T-cell (primary cell): ENCODE data around the gene SPOCK3. TPM values are rescaled to one million over a fixed set of nuclear protein-coding genes. Genes with fewer than 3 reads are reported as not detected.
"Not testable (repeated sequence)": the region's sequence is repeated elsewhere in the genome, so short reads cannot be mapped to it uniquely, and the experiment has no call there.

ENCODE experiments used
- ATAC-seq, 4 experiments: fragments of 200-7000 bp in 3 of 4; fragments of 150-1000 bp in 1 of 4; cut with Tn5 transposase; replicated peaks in 1 of 4; 1 replicate in 3 of 4; 2 replicates in 1 of 4; pipeline ENCODE4 v1.10.0; 2021; ENCODE audit warnings: moderate library complexity in 3 of 4, mild to moderate bottlenecking in 2 of 4, moderate number of reproducible peaks in 1 of 4
- CTCF ChIA-PET, 2 donors: fragments of 300-600 bp; sonication (Branson Sonifier 250); formaldehyde crosslinking; loops; one replicate each; lab custom pipeline; 2022; ENCODE audit warnings: antibody characterized with exemption in 2 of 2; lab: Charles Lee
- POLR2A ChIA-PET, 2 donors: fragments of 300-600 bp; sonication (Branson Sonifier 250); formaldehyde crosslinking; loops; one replicate each; lab custom pipeline; 2022; ENCODE audit warnings: antibody characterized with exemption in 2 of 2; lab: Charles Lee
- DNase-seq, 35 experiments: peaks; one replicate each; pipeline versions ENCODE4 v3.0.0 to v3.0.0-alpha.2; 2013 to 2023
- H3K27ac ChIP-seq: one replicate; pipeline ENCODE4 v1.5.1; 2013; ENCODE audit warnings: low read length
- H3K27me3 ChIP-seq, 2 experiments: replicated peaks in 1 of 2; 1 replicate in 1 of 2; 2 replicates in 1 of 2; pipeline versions ENCODE4 v1.6.1 to v1.7.0; 2013; ENCODE audit warnings: low read length in 1 of 2, mixed read lengths in 1 of 2; ENCODE audit not compliant: control insufficient read depth in 2 of 2, insufficient read depth in 2 of 2; ENCODE audit errors: extremely low read depth in 1 of 2
- H3K36me3 ChIP-seq, 2 donors: 1 replicate in 1 of 2; 2 replicates in 1 of 2; pipeline versions ENCODE4 v1.6.1 to v1.7.0; 2013; ENCODE audit warnings: low read length in 1 of 2; ENCODE audit not compliant: control insufficient read depth in 2 of 2, insufficient read depth in 1 of 2; ENCODE audit errors: extremely low read depth in 1 of 2
- H3K4me1 ChIP-seq, 2 experiments: 1 replicate in 1 of 2; 2 replicates in 1 of 2; pipeline versions ENCODE4 v1.6.1 to v1.7.0; 2013; ENCODE audit warnings: low read length in 2 of 2, mixed read lengths in 1 of 2; ENCODE audit not compliant: insufficient read depth in 2 of 2, control insufficient read depth in 1 of 2; ENCODE audit errors: extremely low read depth in 1 of 2
- H3K4me3 ChIP-seq, 2 donors: 1 replicate in 1 of 2; 2 replicates in 1 of 2; pipeline versions ENCODE4 v1.5.1 to v1.7.0; 2013; ENCODE audit warnings: mild to moderate bottlenecking in 2 of 2, low read length in 1 of 2, moderate library complexity in 1 of 2; ENCODE audit not compliant: control insufficient read depth in 1 of 2; ENCODE audit errors: extremely low read depth in 1 of 2
- H3K9me3 ChIP-seq: 2 replicates; pipeline ENCODE4 v1.7.0; 2013
- H3K27ac Mint-ChIP-seq, 2 donors: one replicate each; pipeline ENCODE4 v1.8.0; 2020 to 2021; ENCODE audit warnings: mild to moderate bottlenecking in 2 of 2, mixed read lengths in 2 of 2
- H3K27me3 Mint-ChIP-seq, 2 donors: one replicate each; pipeline ENCODE4 v1.8.0; 2021 to 2022; ENCODE audit warnings: mixed read lengths in 2 of 2
- H3K36me3 Mint-ChIP-seq: one replicate; pipeline ENCODE4 v1.8.0; 2021; ENCODE audit warnings: mixed read lengths
- H3K4me1 Mint-ChIP-seq, 3 donors: one replicate each; pipeline ENCODE4 v1.8.0; 2020 to 2022; ENCODE audit warnings: mixed read lengths in 3 of 3, mild to moderate bottlenecking in 1 of 3
- H3K4me3 Mint-ChIP-seq, 3 donors: one replicate each; pipeline ENCODE4 v1.8.0; 2020 to 2022; ENCODE audit warnings: mild to moderate bottlenecking in 3 of 3, mixed read lengths in 3 of 3, moderate library complexity in 3 of 3
- H3K9me3 Mint-ChIP-seq, 3 donors: one replicate each; pipeline ENCODE4 v1.8.0; 2020 to 2022; ENCODE audit warnings: mixed read lengths in 3 of 3
- WGBS: methylation state at CpG from one replicate; pipeline ENCODE4 v1.1.5; 2013; ENCODE audit warnings: missing lambda C conversion rate; ENCODE audit not compliant: insufficient coverage; 5-methylcytosine and 5-hydroxymethylcytosine counted together
- total RNA-seq, 35 experiments: library from RNA in 6 of 35; stranded (reverse) in 6 of 35; fragments of 120-200 nt in 1 of 35; gene quantifications; one replicate each; pipeline versions ENCODE4 v1.2.1 to v1.2.4 and lab custom pipeline; 2013 to 2026

SPOCK3 gene
- total RNA-seq, 5 donors from 2014 or later (not counting 1 experiment from before 2014, with no cell fraction given), result not detected

DNA sequence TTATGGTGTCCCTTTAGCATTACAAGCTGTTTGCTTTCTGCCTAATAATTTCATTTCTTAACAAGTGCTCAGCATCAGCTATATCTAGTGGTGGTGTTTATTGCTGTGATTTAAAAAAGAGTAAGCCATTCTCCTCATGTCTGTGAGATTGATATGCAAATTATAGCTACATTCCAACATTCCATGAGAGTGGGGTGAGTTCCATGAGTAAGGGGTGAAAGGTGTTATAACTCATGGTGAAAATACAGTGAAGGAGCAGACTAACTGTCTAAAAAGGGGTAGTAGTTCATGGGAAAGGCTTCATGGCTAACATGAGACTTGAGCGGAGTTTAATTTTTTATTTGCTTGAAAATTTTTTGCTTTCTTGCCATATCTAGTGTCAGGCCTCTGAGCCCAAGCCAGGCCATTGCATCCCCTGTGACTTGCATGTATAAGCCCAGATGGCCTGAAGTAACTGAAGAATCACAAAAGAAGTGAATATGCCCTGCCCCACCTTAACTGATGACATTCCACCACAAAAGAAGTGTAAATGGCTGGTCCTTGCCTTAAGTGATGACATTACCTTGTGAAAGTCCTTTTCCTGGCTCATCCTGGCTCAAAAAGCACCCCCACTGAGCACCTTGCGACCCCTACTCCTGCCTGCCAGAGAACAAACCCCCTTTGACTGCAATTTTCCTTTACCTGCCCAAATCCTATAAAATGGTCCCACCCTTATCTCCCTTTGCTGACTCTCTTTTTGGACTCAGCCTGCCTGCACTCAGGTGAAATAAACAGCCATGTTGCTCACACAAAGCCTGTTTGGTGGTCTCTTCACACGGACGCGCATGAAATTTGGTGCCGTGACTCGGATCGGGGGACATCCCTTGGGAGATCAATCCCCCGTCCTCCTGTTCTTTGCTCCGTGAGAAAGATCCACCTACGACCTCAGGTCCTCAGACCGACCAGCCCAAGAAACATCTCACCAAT, 518.3 kb downstream of the SPOCK3 start:
- H3K36me3 ChIP-seq, H3K36me3 Mint-ChIP-seq, H3K4me3 ChIP-seq, H3K4me1 Mint-ChIP-seq, POLR2A ChIA-PET, H3K4me3 Mint-ChIP-seq, H3K4me1 ChIP-seq, H3K27ac ChIP-seq, DNase-seq, H3K9me3 ChIP-seq, ATAC-seq, CTCF ChIA-PET, H3K27me3 ChIP-seq, H3K27ac Mint-ChIP-seq, H3K27me3 Mint-ChIP-seq: not testable (repeated sequence)
- peaks cover 19 to 32% (median 30%) of the 10 kb centered on the region in 3 donors for H3K9me3 Mint-ChIP-seq
- WGBS, result 69% methylated on average over 7 of the region's 12 CpGs

DNA sequence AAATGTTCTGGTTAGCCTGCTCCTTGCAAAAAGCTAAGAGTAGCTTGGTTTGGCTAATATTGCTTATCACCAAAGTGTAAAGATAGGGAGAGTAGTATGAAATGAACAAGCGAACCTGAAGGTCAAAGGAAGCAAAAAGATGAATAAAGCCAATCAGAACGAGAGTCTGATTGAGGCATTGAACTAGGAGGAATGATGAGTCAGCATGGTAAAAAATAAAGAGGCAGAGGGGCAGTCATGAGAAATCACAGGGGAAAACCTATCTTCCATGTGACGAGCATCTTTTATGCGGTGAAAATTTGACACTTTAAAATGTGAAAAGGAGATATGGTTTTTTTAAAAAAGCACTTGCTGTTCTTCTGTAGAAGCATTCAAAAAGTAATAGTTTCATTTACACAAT, 533.7 kb downstream of the SPOCK3 start:
- H3K4me1 ChIP-seq, result no peaks in the 10 kb centered on the region
- no peak for DNase-seq
- no peaks in the 10 kb centered on the region for H3K9me3 ChIP-seq
- H3K4me3 ChIP-seq, result no peak overlapping the region
- Mint-ChIP-seq H3K27ac (no peak overlapping the region), H3K4me3 (no peak overlapping the region), H3K27me3 (no peaks in the 10 kb centered on the region), H3K4me1 (no peaks in the 10 kb centered on the region), H3K9me3 (peaks cover 19 to 31% (median 30%) of the 10 kb centered on the region in 3 donors), H3K36me3 (no peaks in the 10 kb centered on the region)
- CTCF ChIA-PET, result no interaction called here
- POLR2A ChIA-PET, result no interaction called here
- no peak overlapping the region for H3K27ac ChIP-seq
- H3K36me3 ChIP-seq, result no peaks in the 10 kb centered on the region
- no peak for ATAC-seq
- WGBS, result 78% methylated on average over 3 of the region's 4 CpGs
- H3K27me3 ChIP-seq, result no peaks in the 10 kb centered on the region

GRCh38 chr4:166688835-166689234, 545.5 kb downstream of the SPOCK3 start:
- H3K27me3 Mint-ChIP-seq, result no peaks in the 10 kb centered on the region
- peaks cover 0 to 7% (median 4%) of the 10 kb centered on the region in 3 donors for H3K9me3 Mint-ChIP-seq
- H3K27ac Mint-ChIP-seq, result no peak overlapping the region
- 60% methylated on average over 1 of the region's 2 CpGs for WGBS
- H3K36me3 Mint-ChIP-seq, result no peaks in the 10 kb centered on the region
- POLR2A ChIA-PET, result no interaction called here
- Histone ChIP-seq H3K4me3 (no peak overlapping the region), H3K36me3 (no peaks in the 10 kb centered on the region), H3K27me3 (no peaks in the 10 kb centered on the region), H3K4me1 (no peaks in the 10 kb centered on the region), H3K9me3 (no peaks in the 10 kb centered on the region), H3K27ac (no peak overlapping the region)
- ATAC-seq (no peak), DNase-seq (no peak)
- no peaks in the 10 kb centered on the region for H3K4me1 Mint-ChIP-seq
- no peak overlapping the region for H3K4me3 Mint-ChIP-seq
- CTCF ChIA-PET, result no interaction called here

DNA sequence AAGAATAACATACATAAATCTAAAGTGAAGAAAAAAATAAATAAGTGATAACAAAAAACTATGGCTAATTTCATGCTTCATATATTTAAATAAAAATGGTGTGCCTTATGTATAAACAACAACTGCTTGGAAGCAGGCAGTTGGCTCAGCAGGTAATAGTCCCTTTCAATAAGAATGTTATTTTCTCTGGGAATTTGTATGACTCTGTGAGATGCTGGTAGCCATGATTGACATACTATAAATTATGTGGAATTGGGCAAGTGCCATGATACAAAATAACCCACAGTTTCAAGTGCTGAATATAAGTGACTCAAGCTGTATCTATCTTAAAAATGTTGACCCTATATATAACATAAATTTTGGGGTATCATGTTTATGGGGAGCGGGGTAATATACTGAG, 546.5 kb downstream of the SPOCK3 start:
- Histone ChIP-seq H3K4me1 (no peaks in the 10 kb centered on the region), H3K27me3 (no peaks in the 10 kb centered on the region), H3K9me3 (no peaks in the 10 kb centered on the region), H3K36me3 (no peaks in the 10 kb centered on the region), H3K27ac (no peak overlapping the region), H3K4me3 (no peak overlapping the region)
- no peak for DNase-seq
- H3K27ac Mint-ChIP-seq, result no peak overlapping the region
- peaks cover 0 to 16% (median 10%) of the 10 kb centered on the region in 3 donors for H3K9me3 Mint-ChIP-seq
- no peaks in the 10 kb centered on the region for H3K36me3 Mint-ChIP-seq
- WGBS, result no CpG with 5 or more reads among the region's 1 CpG
- ChIA-PET POLR2A (no interaction called here), CTCF (no interaction called here)
- H3K4me3 Mint-ChIP-seq, result no peak overlapping the region
- H3K4me1 Mint-ChIP-seq, result no peaks in the 10 kb centered on the region
- no peak for ATAC-seq
- no peaks in the 10 kb centered on the region for H3K27me3 Mint-ChIP-seq
